PC-9 (cell line): ENCODE measurements around the gene INTS7. TPM values are rescaled to one million over a fixed set of nuclear protein-coding genes. Genes with fewer than 3 reads are reported as not detected.
"Not testable (repeated sequence)": the region's sequence is repeated elsewhere in the genome, so short reads cannot be mapped to it uniquely, and the experiment has no call there.

ENCODE experiments used
- BruUV-seq: library from RNA; stranded (reverse); fragments of 400-500 nt; replicated peaks from 2 replicates; lab custom pipeline; 2021; lab: Mats Ljungman, UMichigan
- CTCF ChIA-PET: fragments of 300-600 bp; sonication (Branson Sonifier 250); formaldehyde crosslinking; loops from one replicate; lab custom pipeline; 2022; ENCODE audit warnings: antibody characterized with exemption; lab: Charles Lee
- POLR2A ChIA-PET: fragments of 300-600 bp; sonication (Branson Sonifier 250); formaldehyde crosslinking; loops from one replicate; lab custom pipeline; 2022; ENCODE audit warnings: antibody characterized with exemption; ENCODE audit not compliant: unreplicated experiment; lab: Charles Lee
- DNase-seq, 2 experiments: peaks; one replicate each; pipeline versions ENCODE4 v3.0.0 to v3.0.0-alpha.2; 2015 to 2022; ENCODE audit warnings: mixed read lengths in 1 of 2
- H2AFZ ChIP-seq: fragments of 200-600 bp; sonication (generic); 2 replicates; pipeline ENCODE4 v1.8.1; 2017; ENCODE audit warnings: antibody characterized with exemption
- H3F3A ChIP-seq: fragments of 200-600 bp; sonication (generic); 2 replicates; pipeline ENCODE4 v1.8.1; 2017; ENCODE audit warnings: antibody characterized with exemption, mild to moderate bottlenecking, low read depth; ENCODE audit not compliant: insufficient read depth
- H3K27ac ChIP-seq: fragments of 200-600 bp; sonication (generic); 2 replicates; pipeline ENCODE4 v1.6.1; 2016; ENCODE audit warnings: mixed run types
- H3K27me3 ChIP-seq: fragments of 200-600 bp; sonication (generic); 2 replicates; pipeline ENCODE4 v1.6.1; 2016; ENCODE audit warnings: low read depth, mixed run types; ENCODE audit not compliant: insufficient read depth
- H3K36me3 ChIP-seq: fragments of 200-600 bp; sonication (generic); 2 replicates; pipeline ENCODE4 v1.6.1; 2016; ENCODE audit warnings: low read depth, mixed run types
- H3K4me1 ChIP-seq: fragments of 200-600 bp; sonication (generic); replicated peaks from 2 replicates; pipeline ENCODE4 v1.6.1; 2016; ENCODE audit warnings: mixed run types; ENCODE audit not compliant: insufficient read depth
- H3K4me2 ChIP-seq: fragments of 200-600 bp; sonication (generic); 2 replicates; pipeline ENCODE4 v1.6.1; 2017; ENCODE audit warnings: mixed run types
- H3K4me3 ChIP-seq: fragments of 200-600 bp; sonication (generic); 2 replicates; pipeline ENCODE4 v1.6.1; 2016; ENCODE audit warnings: mixed run types
- H3K79me2 ChIP-seq: fragments of 200-600 bp; sonication (generic); 2 replicates; pipeline ENCODE4 v1.6.1; 2017; ENCODE audit warnings: low read depth, mixed run types
- H3K9me2 ChIP-seq: fragments of 200-600 bp; sonication (generic); 2 replicates; pipeline ENCODE4 v1.8.1; 2017; ENCODE audit warnings: mild to moderate bottlenecking; ENCODE audit not compliant: insufficient read depth
- H3K9me3 ChIP-seq: fragments of 200-600 bp; sonication (generic); 2 replicates; pipeline ENCODE4 v1.8.1; 2016; ENCODE audit warnings: low read depth; ENCODE audit not compliant: insufficient read depth
- H4K20me1 ChIP-seq: fragments of 200-600 bp; sonication (generic); 2 replicates; pipeline ENCODE4 v1.8.1; 2017; ENCODE audit not compliant: insufficient read depth
- CTCF ChIP-seq: fragments of 200-600 bp; sonication (generic); conservative IDR thresholded peaks from 2 replicates; pipeline ENCODE4 v1.6.1; 2017; ENCODE audit warnings: mixed run types, antibody characterized with exemption, mild to moderate bottlenecking, moderate library complexity
- EZH2 ChIP-seq: fragments of 200-600 bp; sonication (generic); IDR thresholded peaks from 2 replicates; pipeline ENCODE4 v1.8.0; 2017; ENCODE audit warnings: antibody characterized with exemption, low read depth
- intact Hi-C: fragments of 100-400 bp; cut with micrococcal nuclease; formaldehyde crosslinking; loops from one replicate; pipeline ENCODE4 v1.10.0; 2022; ENCODE audit not compliant: unreplicated experiment
- total RNA-seq: library from RNA; stranded (reverse); gene quantifications from 2 replicates; pipeline ENCODE4 v1.2.3, GENCODE V29; 2021

INTS7 gene
- total RNA-seq, 1 experiment from 2014 or later, result 24.7 TPM

- BruUV-seq, result no TSS peak
- intact Hi-C loops, result no loop called here
- no peak overlapping the region for H3K27ac ChIP-seq
Observed at GRCh38 chr1:211939876-211940468, 95.4 kb downstream of the INTS7 start.

GRCh38 chr1:211938561-211938997 is 96.8 kb downstream of the INTS7 start:
- Histone ChIP-seq H4K20me1 (no peaks in the 10 kb centered on the region), H3K4me1 (no peaks in the 10 kb centered on the region), H3K9me2 (no peaks in the 10 kb centered on the region), H3K4me2 (no peak overlapping the region), H3F3A (no peaks in the 10 kb centered on the region), H2AFZ (no peak overlapping the region), H3K27me3 (no peaks in the 10 kb centered on the region), H3K4me3 (no peak overlapping the region), H3K9me3 (no peaks in the 10 kb centered on the region), H3K36me3 (no peaks in the 10 kb centered on the region), H3K79me2 (no peaks in the 10 kb centered on the region), H3K27ac (no peak overlapping the region)
- no TSS peak for BruUV-seq
- no peak for TF ChIP-seq EZH2
- TF ChIP-seq CTCF, result no peak
- no peak for DNase-seq
- CTCF ChIA-PET, result no interaction called here
- intact Hi-C loops, result no loop called here
- POLR2A ChIA-PET, result no interaction called here

More at GRCh38 chr1:211939876-211940468, 95.4 kb downstream of the INTS7 start:
- Histone ChIP-seq H2AFZ (no peak overlapping the region), H3K9me2 (no peaks in the 10 kb centered on the region), H3K9me3 (no peaks in the 10 kb centered on the region), H3K4me2 (no peak overlapping the region), H3K36me3 (no peaks in the 10 kb centered on the region), H3K27me3 (no peaks in the 10 kb centered on the region), H3K4me1 (no peaks in the 10 kb centered on the region), H3K79me2 (no peaks in the 10 kb centered on the region), H3F3A (no peaks in the 10 kb centered on the region), H4K20me1 (no peaks in the 10 kb centered on the region), H3K4me3 (no peak overlapping the region)
- POLR2A ChIA-PET, result no interaction called here
- no peak for TF ChIP-seq EZH2
- TF ChIP-seq CTCF, result no peak
- CTCF ChIA-PET, result no interaction called here
- no peak for DNase-seq

GRCh38 chr1:211937422-211937821 is 97.9 kb downstream of the INTS7 start:
- H3K9me2 ChIP-seq, H3K79me2 ChIP-seq, H3K9me3 ChIP-seq, H3K4me3 ChIP-seq, H3K4me2 ChIP-seq, H3K27me3 ChIP-seq, CTCF ChIA-PET, H4K20me1 ChIP-seq, H2AFZ ChIP-seq, H3K4me1 ChIP-seq, H3F3A ChIP-seq, DNase-seq, H3K27ac ChIP-seq, H3K36me3 ChIP-seq, POLR2A ChIA-PET, BruUV-seq, intact Hi-C loops: not testable (repeated sequence)
